GM12878 (cell line): Measurements from ENCODE around the gene TTC17. TPM values are rescaled to one million over a fixed set of nuclear protein-coding genes. Genes with fewer than 3 reads are reported as not detected.

Experiments used
- ATAC-seq: fragments of 200-7000 bp; cut with Tn5 transposase; 3 replicates; pipeline ENCODE4 v1.9.1; 2020; ENCODE audit warnings: mild to moderate bottlenecking, moderate library complexity
- BruUV-seq: library from RNA; stranded (reverse); fragments of 400-500 nt; replicated peaks from 2 replicates; lab custom pipeline; 2021; lab: Mats Ljungman, UMichigan
- CTCF ChIA-PET: fragments of 300-600 bp; sonication (Branson Sonifier 250); formaldehyde crosslinking; extraction: SDS; loops from one replicate; lab custom pipeline; 2021; ENCODE audit warnings: inconsistent platforms; lab: Yijun Ruan, JAX
- POLR2A ChIA-PET: fragments of 350-600 bp; formaldehyde crosslinking; extraction: SDS; loops from one replicate; lab custom pipeline; 2021; ENCODE audit warnings: inconsistent platforms; lab: Charles Lee
- RAD21 ChIA-PET: fragments of 300-600 bp; sonication (Branson Sonifier 250); formaldehyde crosslinking; loops from one replicate; lab custom pipeline; 2023; ENCODE audit warnings: antibody characterized with exemption; ENCODE audit not compliant: unreplicated experiment; lab: Charles Lee
- SMC1A ChIA-PET: fragments of 300-600 bp; sonication (Branson Sonifier 250); formaldehyde crosslinking; loops from one replicate; lab custom pipeline; 2023; ENCODE audit not compliant: unreplicated experiment, uncharacterized antibody; lab: Charles Lee
- DNase-seq: peaks from one replicate; pipeline ENCODE4 v3.0.0-alpha.2; 2011; ENCODE audit warnings: low read depth, low spot score
- FAIRE-seq: peaks from 3 replicates; lab custom pipeline; 2011; peaks lifted over from hg19 to GRCh38; lab: Jason Lieb, UNC
- H2AFZ ChIP-seq: 2 replicates; pipeline ENCODE4 v1.6.0; 2011; ENCODE audit warnings: low read depth, low read length, control low read depth; ENCODE audit not compliant: control insufficient read depth
- H3K27ac ChIP-seq: 2 replicates; pipeline ENCODE4 v1.5.1; 2011; ENCODE audit warnings: control low read depth; ENCODE audit not compliant: control insufficient read depth, insufficient read depth
- H3K27me3 ChIP-seq, 2 experiments: replicated peaks in 1 of 2; 2 replicates each; pipeline versions ENCODE4 v1.6.0 to v1.6.1; 2011; ENCODE audit warnings: low read length in 1 of 2; ENCODE audit not compliant: control insufficient read depth in 2 of 2, insufficient read depth in 2 of 2
- H3K36me3 ChIP-seq, 2 experiments: 2 replicates each; pipeline ENCODE4 v1.5.1; 2011; ENCODE audit warnings: low read length in 1 of 2; ENCODE audit not compliant: control insufficient read depth in 2 of 2, insufficient read depth in 2 of 2
- H3K4me1 ChIP-seq: 2 replicates; pipeline ENCODE4 v1.6.1; 2011; ENCODE audit warnings: mild to moderate bottlenecking, low read length, moderate library complexity, mixed read lengths; ENCODE audit not compliant: control insufficient read depth, insufficient read depth
- H3K4me2 ChIP-seq: 2 replicates; pipeline ENCODE4 v1.6.0; 2011; ENCODE audit warnings: control low read depth; ENCODE audit not compliant: control insufficient read depth, insufficient read depth
- H3K4me3 ChIP-seq: fragments of 200-600 bp; sonication (generic); 2 replicates; pipeline ENCODE4 v1.5.1; 2016
- H3K79me2 ChIP-seq: 2 replicates; pipeline ENCODE4 v1.6.0; 2011; ENCODE audit warnings: low read length; ENCODE audit not compliant: control insufficient read depth, insufficient read depth
- H3K9ac ChIP-seq: 2 replicates; pipeline ENCODE4 v1.8.0; 2011; ENCODE audit warnings: low read length, control low read depth, mixed read lengths; ENCODE audit not compliant: control insufficient read depth, insufficient read depth
- H3K9me3 ChIP-seq: replicated peaks from 3 replicates; pipeline ENCODE4 v1.5.1; 2011; ENCODE audit warnings: mild to moderate bottlenecking, low read length; ENCODE audit not compliant: control insufficient read depth, insufficient read depth
- H4K20me1 ChIP-seq: 2 replicates; pipeline ENCODE4 v1.6.0; 2011; ENCODE audit not compliant: control insufficient read depth, insufficient read depth
- BMI1 ChIP-seq: fragments of 450-650 bp; IDR thresholded peaks from 2 replicates; pipeline ENCODE4 v1.6.1; 2016; ENCODE audit warnings: mild to moderate bottlenecking, moderate library complexity, borderline replicate concordance
- CBX5 ChIP-seq: sonication (generic); IDR thresholded peaks from 2 replicates; pipeline ENCODE4 v1.6.1; 2016; ENCODE audit warnings: low read depth, moderate library complexity, mild to moderate bottlenecking, inconsistent platforms
- CREB1 ChIP-seq: IDR thresholded peaks from 2 replicates; pipeline ENCODE4 v1.6.1; 2012; ENCODE audit warnings: low read depth, mild to moderate bottlenecking, inconsistent platforms
- CUX1 ChIP-seq: IDR thresholded peaks from 2 replicates; pipeline ENCODE4 v1.6.1; 2012; ENCODE audit warnings: improper control_type of control experiment, low read depth, low read length; ENCODE audit not compliant: insufficient replicate concordance
- DPF2 ChIP-seq: fragments of 450-650 bp; IDR thresholded peaks from 2 replicates; pipeline ENCODE4 v1.6.1; 2017; ENCODE audit warnings: mild to moderate bottlenecking
- IKZF2 ChIP-seq, 2 experiments: fragments of 450-650 bp; IDR thresholded peaks; 2 replicates each; pipeline ENCODE4 v1.6.1; 2017; ENCODE audit warnings: mild to moderate bottlenecking in 2 of 2, moderate library complexity in 2 of 2
- MXI1 ChIP-seq: fragments of 150-350 bp; IDR thresholded peaks from 2 replicates; pipeline ENCODE4 v1.6.1; 2011; ENCODE audit warnings: low read depth, mild to moderate bottlenecking, inconsistent platforms, low read length, improper control_type of control experiment
- PAX8 ChIP-seq: fragments of 450-650 bp; IDR thresholded peaks from 2 replicates; pipeline ENCODE4 v1.6.1; 2017; ENCODE audit warnings: mild to moderate bottlenecking, moderate library complexity
- PRDM15 ChIP-seq: fragments of 450-650 bp; formaldehyde crosslinking; IDR thresholded peaks from 2 replicates; pipeline ENCODE4 v1.4.0; 2020; ENCODE audit warnings: mild to moderate bottlenecking, moderate library complexity
- RFX5 ChIP-seq: IDR thresholded peaks from 2 replicates; pipeline ENCODE4 v1.6.1; 2011; ENCODE audit warnings: low read depth, low read length, improper control_type of control experiment
- SKIL ChIP-seq: fragments of 450-650 bp; IDR thresholded peaks from 2 replicates; pipeline ENCODE4 v1.6.1; 2017; ENCODE audit warnings: mild to moderate bottlenecking, low read depth, inconsistent platforms; ENCODE audit not compliant: poor library complexity, severe bottlenecking
- SP1 ChIP-seq: IDR thresholded peaks from one replicate; pipeline ENCODE4 v1.6.1; 2011; ENCODE audit warnings: low read depth, low read length
- SREBF1 ChIP-seq: IDR thresholded peaks from 2 replicates; pipeline ENCODE4 v1.6.1; 2012; ENCODE audit warnings: mild to moderate bottlenecking, low read length
- STAT3 ChIP-seq: IDR thresholded peaks from 2 replicates; pipeline ENCODE4 v1.6.1; 2011; ENCODE audit warnings: low read depth, low read length, improper control_type of control experiment
- YY1 ChIP-seq: IDR thresholded peaks from 2 replicates; pipeline ENCODE4 v1.6.1; 2011; ENCODE audit warnings: low read depth, mild to moderate bottlenecking, low read length
- WGBS: methylation state at CpG from one replicate; pipeline ENCODE4 v1.1.6; 2016; ENCODE audit warnings: low lambda C conversion rate; ENCODE audit not compliant: insufficient replicate concordance, insufficient coverage; ENCODE audit errors: missing lambda C conversion rate; 5-methylcytosine and 5-hydroxymethylcytosine counted together
- in situ Hi-C: fragments of 300-500 bp; cut with MboI; formaldehyde crosslinking; loops from 9 replicates; pipeline ENCODE4 v1.14.3; 2018; ENCODE audit warnings: mixed read lengths
- intact Hi-C: fragments of 100-400 bp; cut with micrococcal nuclease; formaldehyde crosslinking; loops from one replicate; pipeline ENCODE4 v1.14.2; 2022; ENCODE audit not compliant: unreplicated experiment
- polyA plus RNA-seq, 11 experiments: library from polyadenylated mRNA; depleted of rRNA in 4 of 11; unstranded in 6 of 11; stranded (reverse) in 5 of 11; fragments of >200 nt; fragmentation: Nextera tagmentation in 4 of 11; fragmentation: Illumina TruSeq in 1 of 11; extraction: Ambion mirVana in 4 of 11; extraction: Trizol in 1 of 11; gene quantifications; 1 replicate in 1 of 11; 2 replicates in 10 of 11; pipeline versions ENCODE4 v1.2.1 to v1.2.3, GENCODE V29; 2011 to 2016; ENCODE audit warnings: inconsistent platforms in 2 of 11, missing spikeins in 2 of 11, low read depth in 1 of 11
- total RNA-seq, 4 experiments: library from RNA; depleted of rRNA in 3 of 4; stranded (reverse); fragments of >200 nt in 3 of 4; fragmentation: Illumina TruSeq in 1 of 4; extraction: Trizol in 1 of 4; gene quantifications; 2 replicates each; pipeline versions ENCODE4 v1.2.1 to v1.2.3, GENCODE V29; 2013 to 2021

TTC17 gene
- total and polyA plus RNA-seq, 10 of the 15 experiments (the other 5 are each of a cell fraction or from before 2014, with no cell fraction given), result 15.9 to 116 (median 41.5) TPM

- Histone ChIP-seq H3K4me1 (no peaks in the 10 kb centered on the region), H3K9ac (no peak overlapping the region), H4K20me1 (no peaks in the 10 kb centered on the region), H3K79me2 (no peaks in the 10 kb centered on the region), H3K27ac (no peak overlapping the region), H3K27me3 (peaks cover 0 to 6% of the 10 kb centered on the region in 2 experiments; a peak in 2 of 4 replicates), H3K4me2 (no peak overlapping the region), H3K4me3 (no peak overlapping the region), H3K9me3 (no peaks in the 10 kb centered on the region; the same call in 2 of the 3 replicates), H3K36me3 (no peaks in the 10 kb centered on the region), H2AFZ (no peak overlapping the region)
- ChIA-PET SMC1A (no interaction called here), CTCF (interaction anchor here (0.9 to 1.0 kb wide), 3 partner anchors 12 to 37 kb away, joined by 3 read pairs; no protein-coding TSS in a partner anchor), POLR2A (interaction anchor here (0.6 kb wide), 1 partner anchor 293 kb away, joined by 3 read pairs; no protein-coding TSS in a partner anchor), RAD21 (no interaction called here)
- ATAC-seq (no peak), FAIRE-seq (no peak), DNase-seq (no peak)
- no TSS peak for BruUV-seq
- 70% methylated on average over 5 of the region's 5 CpGs for WGBS
- in situ Hi-C loops, result no loop called here
- intact Hi-C loops, result no loop called here
- no peak for TF ChIP-seq MXI1
- TF ChIP-seq YY1, result no peak
- TF ChIP-seq DPF2, result no peak
- TF ChIP-seq RFX5, result no peak
- no peak for TF ChIP-seq CBX5
- TF ChIP-seq IKZF2 (IDR thresholded peaks at IDR 0.05), result no peak
- no peak for TF ChIP-seq SKIL
- TF ChIP-seq CREB1, result no peak
- no peak for TF ChIP-seq PAX8
- TF ChIP-seq SREBF1, result no peak
- no peak for TF ChIP-seq BMI1
- TF ChIP-seq SP1, result no peak
- TF ChIP-seq CUX1, result no peak
- no peak for TF ChIP-seq PRDM15 (CRISPR knock-in tag)
- no peak for TF ChIP-seq STAT3
Observed at GRCh38 chr11:43532041-43532440, 173.3 kb downstream of the TTC17 start.
